Inferior parietal cortex (tissue), 1 donor: Measurements from ENCODE around the gene NOX5.

ENCODE experiments used
- DNase-seq: peaks from one replicate; pipeline ENCODE4 v3.0.0-alpha.2; 2016; ENCODE audit errors: extremely low spot score

The NOX5 gene

GRCh38 chr15:69021895-69022294 lies 7.4 kb downstream of the NOX5 start:
- no peak for DNase-seq

GRCh38 chr15:69025320-69025719 lies 10.8 kb downstream of the NOX5 start:
- DNase-seq = no peak

- DNase-seq = no peak
Observed at GRCh38 chr15:69026355-69026754, 11.9 kb downstream of the NOX5 start.

GRCh38 chr15:69027976-69028518 lies 13.6 kb downstream of the NOX5 start:
- no peak for DNase-seq

GRCh38 chr15:69031013-69032001 lies 16.8 kb downstream of the NOX5 start:
- no peak for DNase-seq

GRCh38 chr15:69032031-69032430 lies 17.5 kb downstream of the NOX5 start:
- DNase-seq = no peak

GRCh38 chr15:69032703-69033373 lies 18.3 kb downstream of the NOX5 start:
- no peak for DNase-seq

GRCh38 chr15:69034352-69034751 lies 19.9 kb downstream of the NOX5 start:
- DNase-seq = no peak

- DNase-seq = no peak
Observed at GRCh38 chr15:69035205-69035917, 20.9 kb downstream of the NOX5 start.

GRCh38 chr15:69035918-69036258 lies 21.4 kb downstream of the NOX5 start:
- DNase-seq = no peak

- no peak for DNase-seq
Observed at GRCh38 chr15:69036826-69037225, 22.3 kb downstream of the NOX5 start.

GRCh38 chr15:69037482-69037881 lies 23.0 kb downstream of the NOX5 start:
- DNase-seq = no peak

GRCh38 chr15:69037977-69038376 lies 23.5 kb downstream of the NOX5 start:
- DNase-seq = no peak

- no peak for DNase-seq
Observed at GRCh38 chr15:69038508-69038907, 24.0 kb downstream of the NOX5 start.

- no peak for DNase-seq
Observed at GRCh38 chr15:69039516-69040225, 25.2 kb downstream of the NOX5 start.

GRCh38 chr15:69042531-69042930 lies 28.0 kb downstream of the NOX5 start:
- DNase-seq = no peak

GRCh38 chr15:69045802-69046201 lies 31.3 kb downstream of the NOX5 start:
- DNase-seq = no peak

GRCh38 chr15:69046781-69047180 lies 32.3 kb downstream of the NOX5 start:
- no peak for DNase-seq

- DNase-seq = no peak
Observed at GRCh38 chr15:69049976-69050375, 35.5 kb downstream of the NOX5 start.

GRCh38 chr15:69055251-69055650 lies 40.8 kb downstream of the NOX5 start:
- DNase-seq = no peak

GRCh38 chr15:69056365-69056764 lies 41.9 kb downstream of the NOX5 start:
- DNase-seq = no peak
